HepG2 (cell line): Measurements from ENCODE around the gene STAB2.

Source experiments
- ARID2 ChIP-seq: sonication (generic); formaldehyde crosslinking; IDR thresholded peaks from 2 replicates; pipeline ENCODE4 v1.8.1; 2022; ENCODE audit warnings: mild to moderate bottlenecking, missing genetic modification reagents, borderline replicate concordance
- EZH2 ChIP-seq: conservative IDR thresholded peaks from 2 replicates; pipeline ENCODE4 v1.6.1; 2012; ENCODE audit warnings: mild to moderate bottlenecking, low read depth, low read length, moderate library complexity
- JUNB ChIP-seq: sonication (generic); formaldehyde crosslinking; IDR thresholded peaks from 2 replicates; pipeline ENCODE4 v1.8.0; 2022; ENCODE audit warnings: missing genetic modification reagents, mild to moderate bottlenecking, borderline replicate concordance
- KDM4B ChIP-seq: sonication (generic); formaldehyde crosslinking; IDR thresholded peaks from 2 replicates; pipeline ENCODE4 v1.4.0; 2020; ENCODE audit warnings: missing genetic modification reagents
- POLR2A ChIP-seq, 2 experiments: IDR thresholded peaks; 2 replicates each; pipeline ENCODE4 v1.6.1; 2011; ENCODE audit warnings: low read depth in 2 of 2, low read length in 2 of 2, mild to moderate bottlenecking in 1 of 2, moderate library complexity in 1 of 2; ENCODE audit not compliant: insufficient read depth in 1 of 2
- THYN1 ChIP-seq: sonication (generic); formaldehyde crosslinking; IDR thresholded peaks from 2 replicates; pipeline ENCODE4 v1.8.1; 2023; ENCODE audit warnings: low read depth, mild to moderate bottlenecking, moderate library complexity, missing genetic modification reagents, borderline replicate concordance
- XBP1 ChIP-seq: sonication (generic); formaldehyde crosslinking; IDR thresholded peaks from 2 replicates; pipeline ENCODE4 v1.5.0; 2020; ENCODE audit warnings: missing genetic modification reagents
- ZFP82 ChIP-seq: sonication (generic); formaldehyde crosslinking; IDR thresholded peaks from 2 replicates; pipeline ENCODE4 v1.5.1; 2020; ENCODE audit warnings: mild to moderate bottlenecking, missing genetic modification reagents, borderline replicate concordance
- ZNF274 ChIP-seq: sonication (generic); formaldehyde crosslinking; IDR thresholded peaks from 2 replicates; pipeline ENCODE4 v1.5.1; 2020; ENCODE audit warnings: mild to moderate bottlenecking, missing genetic modification reagents
- TF ChIP-seq, protein P1 (sequence below): sonication (generic); formaldehyde crosslinking; IDR thresholded peaks from 2 replicates; pipeline ENCODE4 v1.5.0; 2020; ENCODE audit warnings: mild to moderate bottlenecking, missing genetic modification reagents, moderate library complexity

DNA sequence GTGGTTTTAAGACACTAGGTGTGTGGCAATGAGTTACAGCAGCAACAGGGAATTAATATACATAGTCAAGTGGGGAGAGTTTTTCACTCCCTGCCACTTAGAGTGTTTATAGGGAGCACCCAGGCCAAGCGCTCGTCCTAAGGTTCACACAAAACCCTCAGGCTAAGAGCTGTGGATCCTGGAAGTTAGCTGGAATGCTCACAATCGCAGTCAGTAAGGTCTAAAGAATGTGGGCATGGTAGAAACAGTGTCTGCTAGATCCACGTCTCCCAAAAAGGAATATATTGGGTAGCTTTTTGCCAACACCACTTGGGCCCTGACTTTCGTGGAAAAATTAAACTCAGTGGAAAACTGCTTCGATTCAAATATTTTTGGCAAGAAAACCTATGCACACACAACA lies 36.6 kb downstream of the STAB2 start:
- TF ChIP-seq JUNB (CRISPR knock-in tag) (no peak), THYN1 (CRISPR knock-in tag) (no peak), POLR2A (IDR thresholded peaks at IDR 0.05; ENCODE audit: insufficient read depth in 1 of 2, low read depth in 2 of 2, low read length in 2 of 2) (no peak), XBP1 (CRISPR knock-in tag) (no peak), ZFP82 (no peak), KDM4B (CRISPR knock-in tag) (no peak), ZNF274 (CRISPR knock-in tag) (no peak), ARID2 (CRISPR knock-in tag) (no peak), EZH2 (no peak)
- TF ChIP-seq, protein P1, sequence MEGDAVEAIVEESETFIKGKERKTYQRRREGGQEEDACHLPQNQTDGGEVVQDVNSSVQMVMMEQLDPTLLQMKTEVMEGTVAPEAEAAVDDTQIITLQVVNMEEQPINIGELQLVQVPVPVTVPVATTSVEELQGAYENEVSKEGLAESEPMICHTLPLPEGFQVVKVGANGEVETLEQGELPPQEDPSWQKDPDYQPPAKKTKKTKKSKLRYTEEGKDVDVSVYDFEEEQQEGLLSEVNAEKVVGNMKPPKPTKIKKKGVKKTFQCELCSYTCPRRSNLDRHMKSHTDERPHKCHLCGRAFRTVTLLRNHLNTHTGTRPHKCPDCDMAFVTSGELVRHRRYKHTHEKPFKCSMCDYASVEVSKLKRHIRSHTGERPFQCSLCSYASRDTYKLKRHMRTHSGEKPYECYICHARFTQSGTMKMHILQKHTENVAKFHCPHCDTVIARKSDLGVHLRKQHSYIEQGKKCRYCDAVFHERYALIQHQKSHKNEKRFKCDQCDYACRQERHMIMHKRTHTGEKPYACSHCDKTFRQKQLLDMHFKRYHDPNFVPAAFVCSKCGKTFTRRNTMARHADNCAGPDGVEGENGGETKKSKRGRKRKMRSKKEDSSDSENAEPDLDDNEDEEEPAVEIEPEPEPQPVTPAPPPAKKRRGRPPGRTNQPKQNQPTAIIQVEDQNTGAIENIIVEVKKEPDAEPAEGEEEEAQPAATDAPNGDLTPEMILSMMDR = no peak
